CD4-positive, alpha-beta memory T cell (primary cell): ENCODE measurements around the gene FRRS1. TPM values are rescaled to one million over a fixed set of nuclear protein-coding genes. Genes with fewer than 3 reads are reported as not detected.

Experiments
- polyA plus RNA-seq, 2 donors: library from polyadenylated mRNA; unstranded; fragments of 300-500 nt; fragmentation: Illumina TruSeq; gene quantifications; one replicate each; pipeline ENCODE4 v1.2.3, GENCODE V29; 2021
- total RNA-seq, 2 experiments: library from RNA; stranded (reverse); gene quantifications; one replicate each; pipeline ENCODE4 v1.2.3, GENCODE V29; 2021

Gene FRRS1
- total and polyA plus RNA-seq, 4 experiments from 2014 or later, result 0.29 to 0.33 TPM; not detected in 2

Other genes starting within 250 kb of the FRRS1 start
- gene PALMD, start 120.5 kb downstream of the FRRS1 start, total RNA-seq, result not detected
- gene PALMD, start 120.5 kb downstream of the FRRS1 start, polyA plus RNA-seq, result not detected
- gene AGL, start 83.7 kb upstream of the FRRS1 start, total RNA-seq, result 10 to 100 TPM; 19.0 to 20.5 TPM
- 10 to 100 TPM in 1 of 2 donors, 1 to 10 TPM in 1; 9.0 to 11.1 TPM for gene AGL, start 83.7 kb upstream of the FRRS1 start, polyA plus RNA-seq
- 10 to 100 TPM; 26.6 to 31.5 TPM for gene SLC35A3, start 203.4 kb upstream of the FRRS1 start, total RNA-seq
- 10 to 100 TPM in 1 of 2 donors, 1 to 10 TPM in 1; 9.0 to 10.3 TPM for gene SLC35A3, start 203.4 kb upstream of the FRRS1 start, polyA plus RNA-seq